Astrocyte (in vitro differentiated cells and primary cell): ENCODE results near the gene PEMT. TPM values are rescaled to one million over a fixed set of nuclear protein-coding genes. Genes with fewer than 3 reads are reported as not detected.
A peak's percentile ranks its signal among the peaks of the same experiment; 100 is the strongest.

Experiments
- DNase-seq: peaks from one replicate; pipeline ENCODE4 v3.0.0-alpha.2; 2010; ENCODE audit warnings: low read depth
- FAIRE-seq: peaks from 2 replicates; lab custom pipeline; 2011; peaks lifted over from hg19 to GRCh38; lab: Jason Lieb, UNC
- H2AFZ ChIP-seq: 2 replicates; pipeline ENCODE4 v1.6.0; 2012; ENCODE audit warnings: low read depth, low read length, inconsistent platforms
- H3K27ac ChIP-seq: 2 replicates; pipeline ENCODE4 v1.5.1; 2011; ENCODE audit warnings: low read depth, low read length, inconsistent platforms
- H3K27me3 ChIP-seq: 2 replicates; pipeline ENCODE4 v1.6.0; 2011; ENCODE audit warnings: low read length, inconsistent platforms; ENCODE audit not compliant: insufficient read depth
- H3K36me3 ChIP-seq: 2 replicates; pipeline ENCODE4 v1.5.1; 2011; ENCODE audit warnings: low read length, inconsistent platforms; ENCODE audit not compliant: insufficient read depth
- H3K4me1 ChIP-seq: 2 replicates; pipeline ENCODE4 v1.5.1; 2011; ENCODE audit warnings: low read length, inconsistent platforms; ENCODE audit not compliant: insufficient read depth
- H3K4me2 ChIP-seq: 2 replicates; pipeline ENCODE4 v1.6.0; 2012; ENCODE audit warnings: low read length, inconsistent platforms
- H3K4me3 ChIP-seq: 2 replicates; pipeline ENCODE4 v1.5.1; 2011; ENCODE audit warnings: low read depth, mild to moderate bottlenecking, low read length, inconsistent platforms; ENCODE audit not compliant: insufficient read depth
- H3K79me2 ChIP-seq: 2 replicates; pipeline ENCODE4 v1.6.0; 2012; ENCODE audit warnings: mild to moderate bottlenecking, low read length, inconsistent platforms; ENCODE audit not compliant: insufficient read depth
- H3K9ac ChIP-seq: 2 replicates; pipeline ENCODE4 v1.6.0; 2012; ENCODE audit warnings: mild to moderate bottlenecking, low read length, inconsistent platforms
- H3K9me3 ChIP-seq: 2 replicates; pipeline ENCODE4 v1.5.1; 2012; ENCODE audit warnings: low read depth, mild to moderate bottlenecking, low read length, inconsistent platforms; ENCODE audit not compliant: insufficient read depth
- H4K20me1 ChIP-seq: 2 replicates; pipeline ENCODE4 v1.6.0; 2012; ENCODE audit warnings: low read length, inconsistent platforms; ENCODE audit not compliant: insufficient read depth
- H3K27ac Mint-ChIP-seq: one replicate; pipeline ENCODE4 v1.8.0; 2021; ENCODE audit warnings: mild to moderate bottlenecking, mixed read lengths; ENCODE audit not compliant: unreplicated experiment
- H3K27me3 Mint-ChIP-seq: one replicate; pipeline ENCODE4 v1.8.0; 2021; ENCODE audit warnings: low read depth, mixed read lengths; ENCODE audit not compliant: unreplicated experiment
- H3K36me3 Mint-ChIP-seq: one replicate; pipeline ENCODE4 v1.8.0; 2021; ENCODE audit warnings: low read depth, mixed read lengths; ENCODE audit not compliant: unreplicated experiment
- H3K4me1 Mint-ChIP-seq: one replicate; pipeline ENCODE4 v1.8.0; 2021; ENCODE audit warnings: low read depth, mixed read lengths; ENCODE audit not compliant: unreplicated experiment
- H3K4me3 Mint-ChIP-seq: one replicate; pipeline ENCODE4 v1.8.0; 2021; ENCODE audit warnings: mild to moderate bottlenecking, moderate library complexity, mixed read lengths; ENCODE audit not compliant: unreplicated experiment
- H3K9me3 Mint-ChIP-seq: one replicate; pipeline ENCODE4 v1.8.0; 2021; ENCODE audit warnings: mild to moderate bottlenecking, mixed read lengths; ENCODE audit not compliant: unreplicated experiment
- CTCF ChIP-seq: IDR thresholded peaks from 2 replicates; pipeline ENCODE4 v1.5.1; 2011; ENCODE audit warnings: low read depth, mild to moderate bottlenecking, inconsistent platforms, low read length, moderate library complexity; ENCODE audit not compliant: insufficient read depth
- EZH2 ChIP-seq: IDR thresholded peaks from 2 replicates; pipeline ENCODE4 v1.6.1; 2012; ENCODE audit warnings: mild to moderate bottlenecking, low read length, inconsistent platforms; ENCODE audit not compliant: insufficient read depth
- total RNA-seq: library from RNA; stranded (reverse); gene quantifications from 2 replicates; pipeline ENCODE4 v1.2.1, GENCODE V29; 2021

PEMT gene
- total RNA-seq, 1 donor from 2014 or later = 19.5 TPM

- H3K27me3 ChIP-seq = no peaks in the 10 kb centered on the region
- peaks cover 3% of the 10 kb centered on the region for H3K36me3 Mint-ChIP-seq
- H3K4me3 ChIP-seq = no peak overlapping the region
- FAIRE-seq = no peak
- no peak overlapping the region for H3K4me2 ChIP-seq
- TF ChIP-seq CTCF (no peak), EZH2 (no peak)
- peaks cover 32% of the 10 kb centered on the region for H4K20me1 ChIP-seq
- peaks cover 4% of the 10 kb centered on the region for H3K4me1 ChIP-seq
- peaks cover 9% of the 10 kb centered on the region for H3K4me1 Mint-ChIP-seq
- no peaks in the 10 kb centered on the region for H3K36me3 ChIP-seq
- no peak overlapping the region for H3K27ac ChIP-seq
- H3K27me3 Mint-ChIP-seq = no peaks in the 10 kb centered on the region
- H3K9me3 ChIP-seq = no peaks in the 10 kb centered on the region
- H2AFZ ChIP-seq = no peak overlapping the region
- no peak for DNase-seq
- H3K9ac ChIP-seq = no peak overlapping the region
- H3K4me3 Mint-ChIP-seq = no peak overlapping the region
- no peak overlapping the region for H3K27ac Mint-ChIP-seq
- H3K79me2 ChIP-seq = no peaks in the 10 kb centered on the region
- H3K9me3 Mint-ChIP-seq = no peaks in the 10 kb centered on the region
These were observed 17.6 kb downstream of the PEMT start for GRCh38 chr17:17573912-17574311.

GRCh38 chr17:17572010-17572785, 19.3 kb downstream of the PEMT start:
- H3K79me2 ChIP-seq = no peaks in the 10 kb centered on the region
- no peak for DNase-seq
- H3K9me3 Mint-ChIP-seq = no peaks in the 10 kb centered on the region
- H3K27me3 Mint-ChIP-seq = peaks cover 5% of the 10 kb centered on the region
- H3K27me3 ChIP-seq = no peaks in the 10 kb centered on the region
- H3K4me3 ChIP-seq = no peak overlapping the region
- H3K27ac ChIP-seq = no peak overlapping the region
- peaks cover 4% of the 10 kb centered on the region for H3K4me1 ChIP-seq
- H3K9ac ChIP-seq = no peak overlapping the region
- no peak for FAIRE-seq
- no peak overlapping the region for H3K4me2 ChIP-seq
- no peak overlapping the region for H2AFZ ChIP-seq
- peaks cover 49% of the 10 kb centered on the region for H4K20me1 ChIP-seq
- no peak for TF ChIP-seq EZH2
- TF ChIP-seq CTCF = no peak
- H3K36me3 Mint-ChIP-seq = peaks cover 3% of the 10 kb centered on the region
- peaks cover 9% of the 10 kb centered on the region for H3K4me1 Mint-ChIP-seq
- no peaks in the 10 kb centered on the region for H3K36me3 ChIP-seq
- H3K4me3 Mint-ChIP-seq = peak overlapping the region; percentile 40
- no peak overlapping the region for H3K27ac Mint-ChIP-seq
- H3K9me3 ChIP-seq = no peaks in the 10 kb centered on the region
